WTC11 (cell line): ENCODE results near the gene UBASH3B. TPM values are rescaled to one million over a fixed set of nuclear protein-coding genes. Genes with fewer than 3 reads are reported as not detected.

Experiments used
- ATAC-seq: fragments of 200-7000 bp; cut with Tn5 transposase; 2 replicates; pipeline ENCODE4 v1.10.0; 2021; ENCODE audit warnings: mild to moderate bottlenecking, moderate library complexity
- CTCF ChIA-PET: fragments of 300-600 bp; sonication (Branson Sonifier 250); formaldehyde crosslinking; loops from one replicate; lab custom pipeline; 2021; ENCODE audit warnings: antibody characterized with exemption; lab: Charles Lee
- POLR2A ChIA-PET: fragments of 350-600 bp; sonication (Branson Sonifier 250); formaldehyde crosslinking; loops from one replicate; lab custom pipeline; 2021; ENCODE audit warnings: antibody characterized with exemption; lab: Charles Lee
- DNase-seq: peaks from one replicate; pipeline ENCODE4 v3.0.0; 2021; ENCODE audit warnings: low spot score
- H3K27ac Mint-ChIP-seq: 2 replicates; pipeline ENCODE4 v1.8.0; 2021; ENCODE audit warnings: mixed read lengths
- H3K27me3 Mint-ChIP-seq: 2 replicates; pipeline ENCODE4 v1.8.0; 2021; ENCODE audit warnings: low read depth, mild to moderate bottlenecking, moderate library complexity, mixed read lengths
- H3K36me3 Mint-ChIP-seq: 2 replicates; pipeline ENCODE4 v1.8.0; 2021; ENCODE audit warnings: mixed read lengths
- H3K4me1 Mint-ChIP-seq: 2 replicates; pipeline ENCODE4 v1.8.0; 2022; ENCODE audit warnings: mixed read lengths
- H3K4me3 Mint-ChIP-seq: 2 replicates; pipeline ENCODE4 v1.8.0; 2021; ENCODE audit warnings: mild to moderate bottlenecking, moderate library complexity, mixed read lengths
- H3K9me3 Mint-ChIP-seq: 2 replicates; pipeline ENCODE4 v1.8.0; 2021; ENCODE audit warnings: mixed read lengths
- AFF4 ChIP-seq: sonication (generic); formaldehyde crosslinking; IDR thresholded peaks from 2 replicates; pipeline ENCODE4 v1.8.1; 2023; ENCODE audit warnings: mild to moderate bottlenecking, missing genetic modification reagents, borderline replicate concordance
- ATF1 ChIP-seq: sonication (generic); formaldehyde crosslinking; IDR thresholded peaks from 2 replicates; pipeline ENCODE4 v1.8.1; 2023; ENCODE audit warnings: mild to moderate bottlenecking, moderate library complexity, missing genetic modification reagents
- CREM ChIP-seq: sonication (generic); formaldehyde crosslinking; IDR thresholded peaks from 2 replicates; pipeline ENCODE4 v1.8.1; 2022; ENCODE audit warnings: mild to moderate bottlenecking, missing genetic modification reagents, moderate library complexity
- ELF4 ChIP-seq: sonication (generic); formaldehyde crosslinking; IDR thresholded peaks from 2 replicates; pipeline ENCODE4 v1.8.1; 2022; ENCODE audit warnings: low read depth, mild to moderate bottlenecking, moderate library complexity, missing genetic modification reagents
- EMX1 ChIP-seq: fragments of 250-450 bp; sonication (Bioruptor Pico); IDR thresholded peaks from 2 replicates; pipeline ENCODE4 v1.8.0; 2021; ENCODE audit warnings: mild to moderate bottlenecking
- FOXJ3 ChIP-seq: sonication (generic); formaldehyde crosslinking; IDR thresholded peaks from 2 replicates; pipeline ENCODE4 v1.9.0; 2021; ENCODE audit warnings: missing genetic modification reagents, mild to moderate bottlenecking, borderline replicate concordance
- FOXK1 ChIP-seq: sonication (generic); formaldehyde crosslinking; IDR thresholded peaks from 2 replicates; pipeline ENCODE4 v1.8.0; 2022; ENCODE audit warnings: mild to moderate bottlenecking, moderate library complexity, missing genetic modification reagents
- GRHL2 ChIP-seq: fragments of 250-450 bp; sonication (Bioruptor Pico); IDR thresholded peaks from 2 replicates; pipeline ENCODE4 v1.8.0; 2022; ENCODE audit warnings: mild to moderate bottlenecking, moderate library complexity; ENCODE audit not compliant: insufficient replicate concordance, severe bottlenecking
- NR3C1 ChIP-seq: sonication (generic); formaldehyde crosslinking; conservative IDR thresholded peaks from 2 replicates; pipeline ENCODE4 v1.8.1; 2023; ENCODE audit warnings: low read depth, mild to moderate bottlenecking, missing genetic modification reagents
- RORB ChIP-seq: fragments of 250-450 bp; sonication (Bioruptor Pico); IDR thresholded peaks from 2 replicates; pipeline ENCODE4 v1.9.0; 2021; ENCODE audit warnings: mild to moderate bottlenecking
- TEAD1 ChIP-seq: sonication (generic); formaldehyde crosslinking; IDR thresholded peaks from 2 replicates; pipeline ENCODE4 v1.8.0; 2022; ENCODE audit warnings: mild to moderate bottlenecking, missing genetic modification reagents
- USF1 ChIP-seq: sonication (generic); formaldehyde crosslinking; IDR thresholded peaks from 2 replicates; pipeline ENCODE4 v1.8.0; 2022; ENCODE audit warnings: mild to moderate bottlenecking, missing genetic modification reagents
- total RNA-seq: library from RNA; stranded (reverse); gene quantifications from 3 replicates; pipeline ENCODE4 v1.2.3, GENCODE V29; 2021
- TF ChIP-seq, protein P1 (sequence below): sonication (generic); formaldehyde crosslinking; IDR thresholded peaks from 2 replicates; pipeline ENCODE4 v1.8.1; 2023; ENCODE audit warnings: mild to moderate bottlenecking, missing genetic modification reagents, moderate library complexity
- TF ChIP-seq, protein P2 (sequence below): sonication (generic); formaldehyde crosslinking; IDR thresholded peaks from 2 replicates; pipeline ENCODE4 v1.8.1; 2022; ENCODE audit warnings: low read depth, missing genetic modification reagents, borderline replicate concordance
- TF ChIP-seq, protein P3 (sequence below): sonication (generic); formaldehyde crosslinking; conservative IDR thresholded peaks from 2 replicates; pipeline ENCODE4 v1.8.1; 2022; ENCODE audit warnings: mild to moderate bottlenecking, missing genetic modification reagents
- TF ChIP-seq, protein P4 (sequence below): sonication (generic); formaldehyde crosslinking; IDR thresholded peaks from 2 replicates; pipeline ENCODE4 v1.8.1; 2023; ENCODE audit warnings: mild to moderate bottlenecking, missing genetic modification reagents

UBASH3B gene
- total RNA-seq, 1 experiment from 2014 or later: 21.1 TPM

GRCh38 chr11:122632181-122632824 lies 23.2 kb upstream of the UBASH3B start (continued):
- no peak for TF ChIP-seq FOXK1 (CRISPR knock-in tag)
- TF ChIP-seq, all 79 proteins: peak for 0

DNA sequence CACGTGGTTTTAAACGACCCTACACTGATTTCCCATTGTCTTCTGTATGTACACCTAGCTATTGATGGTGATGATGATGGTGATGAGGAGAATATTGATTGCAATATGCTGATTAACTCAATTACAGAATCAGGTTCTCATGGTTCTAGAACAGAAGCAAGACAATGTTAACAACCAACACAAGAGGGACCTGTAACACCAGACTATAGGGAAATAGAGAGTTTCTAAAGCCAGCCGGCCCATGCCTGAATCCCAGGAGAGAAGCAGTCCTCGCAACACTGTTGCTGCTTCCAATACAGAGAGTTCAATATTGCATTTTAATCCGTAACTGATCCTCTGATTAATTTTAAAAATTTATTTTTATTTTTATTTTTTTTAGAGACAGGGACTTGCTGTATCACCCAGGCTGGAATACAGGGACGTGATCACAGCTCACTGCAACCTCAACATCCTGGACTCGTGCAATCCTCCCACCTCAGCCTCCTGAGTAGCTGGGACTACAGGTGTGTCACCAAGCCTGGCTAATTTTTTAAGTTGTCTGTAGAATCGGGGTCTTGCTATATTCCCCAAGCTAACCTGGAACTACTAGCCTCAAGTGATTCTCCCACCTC lies 22.2 kb upstream of the UBASH3B start:
- POLR2A ChIA-PET: no interaction called here
- Mint-ChIP-seq H3K4me3 (no peak overlapping the region), H3K4me1 (peaks cover 3% of the 10 kb centered on the region), H3K36me3 (no peaks in the 10 kb centered on the region), H3K9me3 (no peaks in the 10 kb centered on the region), H3K27me3 (no peaks in the 10 kb centered on the region), H3K27ac (no peak overlapping the region)
- DNase-seq: peak; percentile 23
- TF ChIP-seq FOXJ3 (CRISPR knock-in tag): no peak
- CTCF ChIA-PET: interaction anchor here (0.7 to 5.5 kb wide), 8 partner anchors 49 to 388 kb away, joined by 3 to 46 read pairs (median 4); no protein-coding TSS in a partner anchor
- ATAC-seq: peak; percentile 46; the same call in 1 of the 2 replicates

GRCh38 chr11:122634501-122634900 lies 21.0 kb upstream of the UBASH3B start:
- no peak overlapping the region for H3K27ac Mint-ChIP-seq
- no peaks in the 10 kb centered on the region for H3K9me3 Mint-ChIP-seq
- TF ChIP-seq ATF1 (no peak), ELF4 (CRISPR knock-in tag) (no peak)

DNA sequence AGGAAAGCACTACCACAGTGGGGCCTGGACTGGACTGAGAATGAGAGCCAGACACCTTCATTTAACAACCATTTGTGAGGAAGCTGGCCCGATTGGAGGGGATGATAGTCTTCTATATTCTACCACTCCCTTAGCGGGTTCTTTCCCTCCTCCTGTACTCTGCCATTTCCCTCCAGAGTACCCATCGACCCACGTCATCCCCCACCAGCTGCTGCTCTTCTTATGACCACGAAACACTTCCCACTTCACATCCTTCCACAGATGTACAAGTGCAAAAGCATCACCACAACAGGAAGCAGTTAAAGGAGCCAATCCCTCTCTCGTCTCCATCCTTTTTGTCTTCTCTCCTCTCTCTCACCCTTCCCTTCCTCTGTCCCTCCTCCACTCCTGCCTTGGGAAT lies 18.0 kb upstream of the UBASH3B start:
- POLR2A ChIA-PET: no interaction called here
- DNase-seq: no peak
- H3K36me3 Mint-ChIP-seq: no peaks in the 10 kb centered on the region
- CTCF ChIA-PET: interaction anchor here (0.8 to 1.4 kb wide), 2 partner anchors 8 to 119 kb away, joined by 3 read pairs; no protein-coding TSS in a partner anchor
- no peaks in the 10 kb centered on the region for H3K9me3 Mint-ChIP-seq
- H3K4me1 Mint-ChIP-seq: peaks cover 3% of the 10 kb centered on the region
- no peaks in the 10 kb centered on the region for H3K27me3 Mint-ChIP-seq
- no peak overlapping the region for H3K4me3 Mint-ChIP-seq
- ATAC-seq: no peak
- H3K27ac Mint-ChIP-seq: no peak overlapping the region
- no peak for TF ChIP-seq RORB (CRISPR knock-in tag)
- TF ChIP-seq, protein P1, sequence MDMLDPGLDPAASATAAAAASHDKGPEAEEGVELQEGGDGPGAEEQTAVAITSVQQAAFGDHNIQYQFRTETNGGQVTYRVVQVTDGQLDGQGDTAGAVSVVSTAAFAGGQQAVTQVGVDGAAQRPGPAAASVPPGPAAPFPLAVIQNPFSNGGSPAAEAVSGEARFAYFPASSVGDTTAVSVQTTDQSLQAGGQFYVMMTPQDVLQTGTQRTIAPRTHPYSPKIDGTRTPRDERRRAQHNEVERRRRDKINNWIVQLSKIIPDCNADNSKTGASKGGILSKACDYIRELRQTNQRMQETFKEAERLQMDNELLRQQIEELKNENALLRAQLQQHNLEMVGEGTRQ: no peak
- TF ChIP-seq USF1: no peak
- TF ChIP-seq AFF4 (CRISPR knock-in tag): no peak
- no peak for TF ChIP-seq TEAD1 (CRISPR knock-in tag)
- no peak for TF ChIP-seq CREM (CRISPR knock-in tag)
- TF ChIP-seq, protein P2, sequence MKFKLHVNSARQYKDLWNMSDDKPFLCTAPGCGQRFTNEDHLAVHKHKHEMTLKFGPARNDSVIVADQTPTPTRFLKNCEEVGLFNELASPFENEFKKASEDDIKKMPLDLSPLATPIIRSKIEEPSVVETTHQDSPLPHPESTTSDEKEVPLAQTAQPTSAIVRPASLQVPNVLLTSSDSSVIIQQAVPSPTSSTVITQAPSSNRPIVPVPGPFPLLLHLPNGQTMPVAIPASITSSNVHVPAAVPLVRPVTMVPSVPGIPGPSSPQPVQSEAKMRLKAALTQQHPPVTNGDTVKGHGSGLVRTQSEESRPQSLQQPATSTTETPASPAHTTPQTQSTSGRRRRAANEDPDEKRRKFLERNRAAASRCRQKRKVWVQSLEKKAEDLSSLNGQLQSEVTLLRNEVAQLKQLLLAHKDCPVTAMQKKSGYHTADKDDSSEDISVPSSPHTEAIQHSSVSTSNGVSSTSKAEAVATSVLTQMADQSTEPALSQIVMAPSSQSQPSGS (CRISPR knock-in tag): no peak
- no peak for TF ChIP-seq EMX1 (CRISPR knock-in tag)
- TF ChIP-seq GRHL2 (CRISPR knock-in tag): no peak
- TF ChIP-seq NR3C1: no peak
- TF ChIP-seq, protein P3, sequence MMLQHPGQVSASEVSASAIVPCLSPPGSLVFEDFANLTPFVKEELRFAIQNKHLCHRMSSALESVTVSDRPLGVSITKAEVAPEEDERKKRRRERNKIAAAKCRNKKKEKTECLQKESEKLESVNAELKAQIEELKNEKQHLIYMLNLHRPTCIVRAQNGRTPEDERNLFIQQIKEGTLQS (CRISPR knock-in tag): no peak
- TF ChIP-seq, protein P4, sequence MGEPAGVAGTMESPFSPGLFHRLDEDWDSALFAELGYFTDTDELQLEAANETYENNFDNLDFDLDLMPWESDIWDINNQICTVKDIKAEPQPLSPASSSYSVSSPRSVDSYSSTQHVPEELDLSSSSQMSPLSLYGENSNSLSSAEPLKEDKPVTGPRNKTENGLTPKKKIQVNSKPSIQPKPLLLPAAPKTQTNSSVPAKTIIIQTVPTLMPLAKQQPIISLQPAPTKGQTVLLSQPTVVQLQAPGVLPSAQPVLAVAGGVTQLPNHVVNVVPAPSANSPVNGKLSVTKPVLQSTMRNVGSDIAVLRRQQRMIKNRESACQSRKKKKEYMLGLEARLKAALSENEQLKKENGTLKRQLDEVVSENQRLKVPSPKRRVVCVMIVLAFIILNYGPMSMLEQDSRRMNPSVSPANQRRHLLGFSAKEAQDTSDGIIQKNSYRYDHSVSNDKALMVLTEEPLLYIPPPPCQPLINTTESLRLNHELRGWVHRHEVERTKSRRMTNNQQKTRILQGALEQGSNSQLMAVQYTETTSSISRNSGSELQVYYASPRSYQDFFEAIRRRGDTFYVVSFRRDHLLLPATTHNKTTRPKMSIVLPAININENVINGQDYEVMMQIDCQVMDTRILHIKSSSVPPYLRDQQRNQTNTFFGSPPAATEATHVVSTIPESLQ (CRISPR knock-in tag): no peak

More at GRCh38 chr11:122634501-122634900, 21.0 kb upstream of the UBASH3B start:
- Mint-ChIP-seq H3K27me3 (no peaks in the 10 kb centered on the region), H3K4me1 (peaks cover 3% of the 10 kb centered on the region), H3K4me3 (no peak overlapping the region), H3K36me3 (no peaks in the 10 kb centered on the region)
- DNase-seq (peak; percentile 58), ATAC-seq (peak; percentile 96)
- POLR2A ChIA-PET: no interaction called here
- CTCF ChIA-PET: interaction anchor here (0.5 to 5.5 kb wide), 7 partner anchors 21 to 219 kb away, joined by 3 to 46 read pairs (median 5); no protein-coding TSS in a partner anchor
